Measurements from ENCODE around the gene MRPS15. TPM values are rescaled to one million over a fixed set of nuclear protein-coding genes. Genes with fewer than 3 reads are reported as not detected.
A peak's percentile ranks its signal among the peaks of the same experiment; 100 is the strongest.

MRPS15 gene
- total RNA-seq, 1 donor from 2014 or later: 33.2 TPM

GRCh38 chr1:36457691-36458090 lies 6.5 kb downstream of the MRPS15 start:
- DNase-seq: no peak

GRCh38 chr1:36456391-36456928 lies 7.7 kb downstream of the MRPS15 start:
- no peak for DNase-seq

GRCh38 chr1:36455386-36455785 lies 8.8 kb downstream of the MRPS15 start:
- DNase-seq: no peak

- DNase-seq: no peak
Observed at GRCh38 chr1:36453600-36454388, 10.4 kb downstream of the MRPS15 start.

- DNase-seq: no peak
Observed at GRCh38 chr1:36453051-36453450, 11.1 kb downstream of the MRPS15 start.

- no peak for DNase-seq
Observed at GRCh38 chr1:36450919-36451305, 13.3 kb downstream of the MRPS15 start.

- peak; percentile 96 for DNase-seq
Observed at GRCh38 chr1:36450270-36450918, 13.8 kb downstream of the MRPS15 start, which contains the start of gene OSCP1. TSS of gene OSCP1 (minus strand) at chr1:36450451. CDS start at chr1:36450369, 82 bp downstream.

GRCh38 chr1:36448530-36449056 lies 15.6 kb downstream of the MRPS15 start:
- peak; percentile 17 for DNase-seq

- DNase-seq: no peak
Observed at GRCh38 chr1:36447450-36447849, 16.7 kb downstream of the MRPS15 start.

- no peak for DNase-seq
Observed at GRCh38 chr1:36446746-36447145, 17.4 kb downstream of the MRPS15 start.

- peak; percentile 10 for DNase-seq
Observed at GRCh38 chr1:36446271-36446670, 17.9 kb downstream of the MRPS15 start.

- no peak for DNase-seq
Observed at GRCh38 chr1:36443297-36443696, 20.9 kb downstream of the MRPS15 start.

GRCh38 chr1:36442337-36442736 lies 21.8 kb downstream of the MRPS15 start:
- DNase-seq: no peak

GRCh38 chr1:36440646-36441045 lies 23.5 kb downstream of the MRPS15 start:
- DNase-seq: no peak

- no peak for DNase-seq
Observed at GRCh38 chr1:36440044-36440443, 24.1 kb downstream of the MRPS15 start.

GRCh38 chr1:36438715-36439114 lies 25.5 kb downstream of the MRPS15 start:
- DNase-seq: no peak

GRCh38 chr1:36436821-36437220 lies 27.4 kb downstream of the MRPS15 start:
- no peak for DNase-seq

- no peak for DNase-seq
Observed at GRCh38 chr1:36433102-36433501, 31.1 kb downstream of the MRPS15 start.

GRCh38 chr1:36432616-36433015 lies 31.6 kb downstream of the MRPS15 start:
- no peak for DNase-seq

GRCh38 chr1:36425791-36426190 lies 38.4 kb downstream of the MRPS15 start:
- DNase-seq: no peak

- DNase-seq: no peak
Observed at GRCh38 chr1:36421649-36422048, 42.5 kb downstream of the MRPS15 start.

GRCh38 chr1:36420836-36421317 lies 43.3 kb downstream of the MRPS15 start:
- DNase-seq: peak; percentile 83

- no peak for DNase-seq
Observed at GRCh38 chr1:36420409-36420808, 43.8 kb downstream of the MRPS15 start.
